Inflammatory macrophage treated with lipopolysaccharide for 1 hour (primary cell): ENCODE results near the gene UBE2E1.

ENCODE experiments used
- DNase-seq, 2 donors: peaks; one replicate each; pipeline ENCODE4 v3.0.0-alpha.2; 2020 to 2022

The UBE2E1 gene

GRCh38 chr3:23805633-23806533 lies at the start of gene UBE2E1:
TSS of gene UBE2E1 (plus strand) at chr3:23805955. CDS start at chr3:23807270, 1,315 bp downstream.
- DNase-seq = peak; percentile 74 to 76

GRCh38 chr3:23756206-23756840 lies 49.4 kb upstream of the UBE2E1 start:
- no peak for DNase-seq

GRCh38 chr3:23758253-23758838 lies 47.4 kb upstream of the UBE2E1 start:
- DNase-seq = no peak

GRCh38 chr3:23760325-23760724 lies 45.4 kb upstream of the UBE2E1 start:
- no peak for DNase-seq

GRCh38 chr3:23760871-23761373 lies 44.8 kb upstream of the UBE2E1 start:
- DNase-seq = no peak

- peak; percentile 37 to 44 for DNase-seq
These were observed 44.3 kb upstream of the UBE2E1 start for GRCh38 chr3:23761440-23761896.

GRCh38 chr3:23762214-23762613 lies 43.5 kb upstream of the UBE2E1 start:
- no peak for DNase-seq

GRCh38 chr3:23762759-23763477 lies 42.8 kb upstream of the UBE2E1 start:
- peak in 1 of 2 donors; percentile 33 for DNase-seq

GRCh38 chr3:23764407-23764806 lies 41.3 kb upstream of the UBE2E1 start:
- DNase-seq = no peak

- no peak for DNase-seq
These were observed 38.2 kb upstream of the UBE2E1 start for GRCh38 chr3:23767546-23767945.

GRCh38 chr3:23775254-23775909 lies 30.4 kb upstream of the UBE2E1 start:
- no peak for DNase-seq

- DNase-seq = peak; percentile 31 to 76
These were observed 29.3 kb upstream of the UBE2E1 start for GRCh38 chr3:23776352-23776891.

GRCh38 chr3:23778446-23778845 lies 27.3 kb upstream of the UBE2E1 start:
- DNase-seq = no peak

GRCh38 chr3:23779841-23780240 lies 25.9 kb upstream of the UBE2E1 start:
- no peak for DNase-seq

- DNase-seq = peak; percentile 46 to 83
These were observed 24.7 kb upstream of the UBE2E1 start for GRCh38 chr3:23781051-23781450.

- DNase-seq = no peak
These were observed 23.9 kb upstream of the UBE2E1 start for GRCh38 chr3:23781871-23782270.

- no peak for DNase-seq
These were observed 20.6 kb upstream of the UBE2E1 start for GRCh38 chr3:23785097-23785645.

GRCh38 chr3:23785882-23786281 lies 19.9 kb upstream of the UBE2E1 start:
- no peak for DNase-seq

GRCh38 chr3:23791678-23792077 lies 14.1 kb upstream of the UBE2E1 start:
- no peak for DNase-seq

GRCh38 chr3:23793528-23794134 lies 12.1 kb upstream of the UBE2E1 start:
- DNase-seq = no peak

GRCh38 chr3:23795096-23795495 lies 10.7 kb upstream of the UBE2E1 start:
- no peak for DNase-seq
